Measurements from ENCODE around the gene SOCS1.
"Not testable (repeated sequence)": the region's sequence is repeated elsewhere in the genome, so short reads cannot be mapped to it uniquely, and the experiment has no call there.

Gene SOCS1

GRCh38 chr16:11225677-11226549 is 30.1 kb downstream of the SOCS1 start:
- Histone ChIP-seq H3K4me1 (peaks cover 54% of the 10 kb centered on the region), H3K27me3 (no peaks in the 10 kb centered on the region), H3K9ac (peak overlapping the region; percentile 62), H4K20me1 (no peaks in the 10 kb centered on the region), H3K9me3 (no peaks in the 10 kb centered on the region), H3K4me3 (peak overlapping the region; percentile 59), H3K27ac (peak overlapping the region; percentile 82), H3K36me3 (no peaks in the 10 kb centered on the region), H3K4me2 (peak overlapping the region; percentile 96)
- TF ChIP-seq Cebpa-rat (IDR thresholded peaks at IDR 0.05): no peak

- Histone ChIP-seq H3K4me1 (peaks cover 46% of the 10 kb centered on the region), H3K36me3 (no peaks in the 10 kb centered on the region), H3K9ac (peak overlapping the region; percentile 62), H4K20me1 (no peaks in the 10 kb centered on the region), H3K9me3 (no peaks in the 10 kb centered on the region), H3K27me3 (no peaks in the 10 kb centered on the region), H3K4me2 (peak overlapping the region; percentile 96), H3K4me3 (peak overlapping the region; percentile 59), H3K27ac (peak overlapping the region; percentile 82)
- TF ChIP-seq Cebpa-rat (IDR thresholded peaks at IDR 0.05): no peak
Observed at GRCh38 chr16:11224894-11225676, 30.9 kb downstream of the SOCS1 start.

GRCh38 chr16:11224096-11224893 is 31.7 kb downstream of the SOCS1 start:
- Histone ChIP-seq H3K4me2 (peak overlapping the region; percentile 96), H3K9me3 (peaks cover 1% of the 10 kb centered on the region; the same call in 1 of the 2 replicates), H3K9ac (peak overlapping the region; percentile 62; the same call in 1 of the 2 replicates), H3K27ac (peak overlapping the region; percentile 82), H3K4me3 (peak overlapping the region; percentile 59; the same call in 1 of the 2 replicates), H3K36me3 (no peaks in the 10 kb centered on the region), H3K4me1 (peaks cover 42% of the 10 kb centered on the region), H3K27me3 (no peaks in the 10 kb centered on the region), H4K20me1 (no peaks in the 10 kb centered on the region)
- TF ChIP-seq Cebpa-rat (IDR thresholded peaks at IDR 0.05): no peak

GRCh38 chr16:11220507-11220906 is 35.5 kb downstream of the SOCS1 start:
- not testable (repeated sequence) for H3K9ac ChIP-seq, H3K36me3 ChIP-seq, H3K27me3 ChIP-seq, H4K20me1 ChIP-seq, H3K27ac ChIP-seq, H3K4me3 ChIP-seq, H3K4me2 ChIP-seq
- H3K4me1 ChIP-seq: peaks cover 25% of the 10 kb centered on the region
- H3K9me3 ChIP-seq: peaks cover 29% of the 10 kb centered on the region

- no peak overlapping the region for H3K27ac ChIP-seq
Observed at GRCh38 chr16:11219178-11219577, 36.8 kb downstream of the SOCS1 start.

GRCh38 chr16:11218604-11218962 is 37.4 kb downstream of the SOCS1 start:
- no peak for TF ChIP-seq Cebpa-rat (IDR thresholded peaks at IDR 0.05)
- Histone ChIP-seq H3K9ac (no peak overlapping the region), H3K27ac (no peak overlapping the region), H3K9me3 (peaks cover 29% of the 10 kb centered on the region), H3K36me3 (no peaks in the 10 kb centered on the region), H3K4me3 (no peak overlapping the region), H3K27me3 (no peaks in the 10 kb centered on the region), H3K4me1 (peaks cover 8% of the 10 kb centered on the region), H4K20me1 (no peaks in the 10 kb centered on the region), H3K4me2 (no peak overlapping the region)

More at GRCh38 chr16:11219178-11219577, 36.8 kb downstream of the SOCS1 start:
- no peak overlapping the region for H3K9ac ChIP-seq
- H3K4me3 ChIP-seq: no peak overlapping the region
- H3K36me3 ChIP-seq: no peaks in the 10 kb centered on the region
- H3K4me1 ChIP-seq: peaks cover 12% of the 10 kb centered on the region
- peaks cover 29% of the 10 kb centered on the region for H3K9me3 ChIP-seq
- no peaks in the 10 kb centered on the region for H3K27me3 ChIP-seq
- TF ChIP-seq Cebpa-rat (IDR thresholded peaks at IDR 0.05): no peak
- H4K20me1 ChIP-seq: no peaks in the 10 kb centered on the region
- no peak overlapping the region for H3K4me2 ChIP-seq

GRCh38 chr16:11217651-11218603 is 38.1 kb downstream of the SOCS1 start:
- no peak overlapping the region for H3K4me3 ChIP-seq
- no peaks in the 10 kb centered on the region for H3K36me3 ChIP-seq
- no peaks in the 10 kb centered on the region for H3K27me3 ChIP-seq
- no peaks in the 10 kb centered on the region for H4K20me1 ChIP-seq
- H3K27ac ChIP-seq: no peak overlapping the region
- no peak overlapping the region for H3K9ac ChIP-seq
- H3K4me2 ChIP-seq: no peak overlapping the region
- H3K9me3 ChIP-seq: peaks cover 29% of the 10 kb centered on the region
- peaks cover 8% of the 10 kb centered on the region for H3K4me1 ChIP-seq
- no peak for TF ChIP-seq Cebpa-rat (IDR thresholded peaks at IDR 0.05)

- H3K4me2 ChIP-seq: no peak overlapping the region
- no peak overlapping the region for H3K9ac ChIP-seq
- H3K9me3 ChIP-seq: peaks cover 29% of the 10 kb centered on the region
- H3K36me3 ChIP-seq: no peaks in the 10 kb centered on the region
- no peaks in the 10 kb centered on the region for H4K20me1 ChIP-seq
- no peak overlapping the region for H3K4me3 ChIP-seq
- peaks cover 17% of the 10 kb centered on the region for H3K4me1 ChIP-seq
- no peaks in the 10 kb centered on the region for H3K27me3 ChIP-seq
- no peak overlapping the region for H3K27ac ChIP-seq
- TF ChIP-seq Cebpa-rat (IDR thresholded peaks at IDR 0.05): no peak
Observed at GRCh38 chr16:11215935-11216556, 40.0 kb downstream of the SOCS1 start.
